K562 (cell line): ENCODE measurements around the gene COX4I2. TPM values are rescaled to one million over a fixed set of nuclear protein-coding genes. Genes with fewer than 3 reads are reported as not detected.

ENCODE experiments used
- ADNP ChIP-seq: fragments of 200-800 bp; sonication (Bioruptor generic); IDR thresholded peaks from 2 replicates; pipeline ENCODE4 v1.6.1; 2016; ENCODE audit warnings: missing genetic modification characterization, missing compliant biosample characterization
- ATF2 ChIP-seq: sonication (generic); formaldehyde crosslinking; IDR thresholded peaks from 2 replicates; pipeline ENCODE4 v1.8.1; 2022; ENCODE audit warnings: missing genetic modification reagents
- ELF1 ChIP-seq: fragments of 200-800 bp; sonication (Bioruptor generic); IDR thresholded peaks from 2 replicates; pipeline ENCODE4 v1.6.1; 2016; ENCODE audit warnings: missing genetic modification characterization, missing compliant biosample characterization
- ELF4 ChIP-seq: fragments of 450-650 bp; formaldehyde crosslinking; IDR thresholded peaks from 2 replicates; pipeline ENCODE4 v1.4.0; 2022; ENCODE audit warnings: missing genetic modification characterization
- KDM1A ChIP-seq, 2 experiments: fragments of 450-650 bp; IDR thresholded peaks; 2 replicates each; pipeline ENCODE4 v1.6.1; 2016; ENCODE audit warnings: mild to moderate bottlenecking in 2 of 2
- NCOR1 ChIP-seq: fragments of 450-650 bp; IDR thresholded peaks from 2 replicates; pipeline ENCODE4 v1.6.1; 2016; ENCODE audit warnings: mild to moderate bottlenecking, moderate library complexity
- NR2F6 ChIP-seq: fragments of 450-650 bp; formaldehyde crosslinking; IDR thresholded peaks from 2 replicates; pipeline ENCODE4 v1.4.0; 2020; ENCODE audit warnings: mild to moderate bottlenecking
- RCOR1 ChIP-seq, 2 experiments: IDR thresholded peaks; 2 replicates each; pipeline ENCODE4 v1.6.1; 2012; ENCODE audit warnings: low read depth in 2 of 2, low read length in 2 of 2, borderline replicate concordance in 1 of 2, improper control_type of control experiment in 1 of 2
- SPI1 ChIP-seq: IDR thresholded peaks from 2 replicates; pipeline ENCODE4 v1.6.1; 2011; ENCODE audit warnings: low read depth, low read length, control low read depth, borderline replicate concordance
- ZNF121 ChIP-seq: sonication (generic); formaldehyde crosslinking; conservative IDR thresholded peaks from 2 replicates; pipeline ENCODE4 v1.8.0; 2022; ENCODE audit warnings: missing genetic modification reagents
- ZNF699 ChIP-seq: fragments of 250-450 bp; sonication (Bioruptor Pico); IDR thresholded peaks from 2 replicates; pipeline ENCODE4 v1.8.0; 2021; ENCODE audit warnings: mild to moderate bottlenecking, moderate library complexity; ENCODE audit not compliant: insufficient replicate concordance
- polyA plus RNA-seq, 8 experiments: library from polyadenylated mRNA; depleted of rRNA in 4 of 8; stranded (reverse) in 5 of 8; unstranded in 3 of 8; fragments of >200 nt; fragmentation: Nextera tagmentation in 2 of 8; fragmentation: Illumina TruSeq in 1 of 8; extraction: Ambion mirVana in 2 of 8; extraction: Trizol in 1 of 8; gene quantifications; 2 replicates each; pipeline versions ENCODE4 v1.2.1 to v1.2.3, GENCODE V29; 2011 to 2014; ENCODE audit warnings: inconsistent platforms in 1 of 8, missing spikeins in 1 of 8
- total RNA-seq, 7 experiments: library from RNA; depleted of rRNA in 6 of 7; stranded (reverse); fragments of >200 nt in 6 of 7; fragmentation: Illumina TruSeq in 2 of 7; extraction: Trizol in 2 of 7; gene quantifications; 2 replicates each; pipeline versions ENCODE4 v1.2.1 to v1.2.3, GENCODE V29; 2011 to 2021; ENCODE audit warnings: low replicate concordance in 1 of 7
- TF ChIP-seq, protein P1 (sequence below): fragments of 250-450 bp; sonication (Bioruptor Pico); IDR thresholded peaks from 2 replicates; pipeline ENCODE4 v1.4.0; 2020; ENCODE audit warnings: mild to moderate bottlenecking, moderate library complexity
- TF ChIP-seq, protein P2 (sequence below): fragments of 250-450 bp; sonication (Bioruptor Pico); IDR thresholded peaks from 2 replicates; pipeline ENCODE4 v1.4.0; 2020; ENCODE audit warnings: mild to moderate bottlenecking
- TF ChIP-seq, protein P3 (sequence below): fragments of 450-650 bp; conservative IDR thresholded peaks from 2 replicates; pipeline ENCODE4 v1.6.1; 2016; ENCODE audit warnings: missing genetic modification characterization, low read depth, mild to moderate bottlenecking, missing compliant biosample characterization, moderate library complexity

Gene COX4I2
- total and polyA plus RNA-seq, 9 of the 15 experiments (the other 6 are each of a cell fraction or from before 2014, with no cell fraction given): not detected

DNA sequence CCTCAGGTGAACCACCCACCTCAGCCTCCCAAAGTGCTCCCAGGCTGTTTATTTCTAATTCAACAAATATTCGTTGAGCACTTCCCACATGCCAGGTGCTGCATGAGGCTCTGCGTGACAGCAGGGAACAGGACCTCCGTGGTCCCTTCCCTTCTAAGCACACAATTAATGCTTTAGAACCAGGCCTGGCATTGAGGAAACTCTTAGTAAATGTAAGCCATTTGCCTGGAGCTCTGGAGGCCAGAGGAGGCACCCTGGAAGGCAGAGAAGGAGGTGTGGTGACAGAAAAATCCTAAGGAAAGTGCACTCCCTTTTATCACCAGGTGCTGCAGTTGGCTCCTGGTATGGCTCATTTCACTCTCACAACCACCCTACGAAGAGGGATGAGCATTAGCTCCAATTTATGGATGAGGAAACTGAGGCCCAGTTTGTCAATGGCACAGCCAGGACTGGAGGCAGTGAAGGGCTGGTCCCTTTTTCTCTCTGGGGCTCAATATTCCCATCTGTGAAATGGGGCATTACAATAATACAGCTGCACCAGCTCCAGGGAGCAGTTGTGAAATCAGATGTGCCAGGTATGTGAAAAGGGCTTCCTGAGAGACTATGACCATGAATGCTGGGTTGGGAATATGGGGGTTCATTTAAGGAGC lies 40.8 kb upstream of the COX4I2 start (continued):
- TF ChIP-seq, protein P1, sequence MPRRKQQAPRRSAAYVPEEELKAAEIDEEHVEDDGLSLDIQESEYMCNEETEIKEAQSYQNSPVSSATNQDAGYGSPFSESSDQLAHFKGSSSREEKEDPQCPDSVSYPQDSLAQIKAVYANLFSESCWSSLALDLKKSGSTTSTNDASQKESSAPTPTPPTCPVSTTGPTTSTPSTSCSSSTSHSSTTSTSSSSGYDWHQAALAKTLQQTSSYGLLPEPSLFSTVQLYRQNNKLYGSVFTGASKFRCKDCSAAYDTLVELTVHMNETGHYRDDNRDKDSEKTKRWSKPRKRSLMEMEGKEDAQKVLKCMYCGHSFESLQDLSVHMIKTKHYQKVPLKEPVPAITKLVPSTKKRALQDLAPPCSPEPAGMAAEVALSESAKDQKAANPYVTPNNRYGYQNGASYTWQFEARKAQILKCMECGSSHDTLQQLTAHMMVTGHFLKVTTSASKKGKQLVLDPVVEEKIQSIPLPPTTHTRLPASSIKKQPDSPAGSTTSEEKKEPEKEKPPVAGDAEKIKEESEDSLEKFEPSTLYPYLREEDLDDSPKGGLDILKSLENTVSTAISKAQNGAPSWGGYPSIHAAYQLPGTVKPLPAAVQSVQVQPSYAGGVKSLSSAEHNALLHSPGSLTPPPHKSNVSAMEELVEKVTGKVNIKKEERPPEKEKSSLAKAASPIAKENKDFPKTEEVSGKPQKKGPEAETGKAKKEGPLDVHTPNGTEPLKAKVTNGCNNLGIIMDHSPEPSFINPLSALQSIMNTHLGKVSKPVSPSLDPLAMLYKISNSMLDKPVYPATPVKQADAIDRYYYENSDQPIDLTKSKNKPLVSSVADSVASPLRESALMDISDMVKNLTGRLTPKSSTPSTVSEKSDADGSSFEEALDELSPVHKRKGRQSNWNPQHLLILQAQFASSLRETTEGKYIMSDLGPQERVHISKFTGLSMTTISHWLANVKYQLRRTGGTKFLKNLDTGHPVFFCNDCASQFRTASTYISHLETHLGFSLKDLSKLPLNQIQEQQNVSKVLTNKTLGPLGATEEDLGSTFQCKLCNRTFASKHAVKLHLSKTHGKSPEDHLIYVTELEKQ: no peak
- TF ChIP-seq ADNP (peak; percentile 88), ZNF699 (CRISPR knock-in tag) (no peak), ZNF121 (CRISPR knock-in tag) (no peak), KDM1A (IDR thresholded peaks at IDR 0.05) (peak; percentile 70 to 89), SPI1 (no peak), ELF4 (no peak), NCOR1 (no peak), NR2F6 (CRISPR knock-in tag) (no peak), ELF1 (tag) (no peak), RCOR1 (IDR thresholded peaks at IDR 0.05; ENCODE audit: borderline replicate concordance in 1 of 2, low read depth in 2 of 2, low read length in 2 of 2) (peak in 1 of 2 experiments; percentile 75; a peak in 2 of 4 replicates), ATF2 (CRISPR knock-in tag) (no peak)
- TF ChIP-seq, protein P2, sequence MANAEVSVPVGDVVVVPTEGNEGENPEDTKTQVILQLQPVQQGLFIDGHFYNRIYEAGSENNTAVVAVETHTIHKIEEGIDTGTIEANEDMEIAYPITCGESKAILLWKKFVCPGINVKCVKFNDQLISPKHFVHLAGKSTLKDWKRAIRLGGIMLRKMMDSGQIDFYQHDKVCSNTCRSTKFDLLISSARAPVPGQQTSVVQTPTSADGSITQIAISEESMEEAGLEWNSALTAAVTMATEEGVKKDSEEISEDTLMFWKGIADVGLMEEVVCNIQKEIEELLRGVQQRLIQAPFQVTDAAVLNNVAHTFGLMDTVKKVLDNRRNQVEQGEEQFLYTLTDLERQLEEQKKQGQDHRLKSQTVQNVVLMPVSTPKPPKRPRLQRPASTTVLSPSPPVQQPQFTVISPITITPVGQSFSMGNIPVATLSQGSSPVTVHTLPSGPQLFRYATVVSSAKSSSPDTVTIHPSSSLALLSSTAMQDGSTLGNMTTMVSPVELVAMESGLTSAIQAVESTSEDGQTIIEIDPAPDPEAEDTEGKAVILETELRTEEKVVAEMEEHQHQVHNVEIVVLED (CRISPR knock-in tag): no peak
- TF ChIP-seq, protein P3, sequence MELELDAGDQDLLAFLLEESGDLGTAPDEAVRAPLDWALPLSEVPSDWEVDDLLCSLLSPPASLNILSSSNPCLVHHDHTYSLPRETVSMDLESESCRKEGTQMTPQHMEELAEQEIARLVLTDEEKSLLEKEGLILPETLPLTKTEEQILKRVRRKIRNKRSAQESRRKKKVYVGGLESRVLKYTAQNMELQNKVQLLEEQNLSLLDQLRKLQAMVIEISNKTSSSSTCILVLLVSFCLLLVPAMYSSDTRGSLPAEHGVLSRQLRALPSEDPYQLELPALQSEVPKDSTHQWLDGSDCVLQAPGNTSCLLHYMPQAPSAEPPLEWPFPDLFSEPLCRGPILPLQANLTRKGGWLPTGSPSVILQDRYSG (tag): no peak
